NCI-H69 (cell line): ENCODE results near the gene KCNQ1.

Experiments used
- DNase-seq: peaks from one replicate; lab custom pipeline; 2025; lab: John Stamatoyannopoulos, UW

Gene KCNQ1

GRCh38 chr11:2534957-2535672 lies 90.3 kb downstream of the KCNQ1 start:
- no peak for DNase-seq

- DNase-seq, result no peak
Measured at GRCh38 chr11:2535673-2536439, 91.0 kb downstream of the KCNQ1 start.

- no peak for DNase-seq
Measured at GRCh38 chr11:2536440-2536989, 91.7 kb downstream of the KCNQ1 start.

- DNase-seq, result no peak
Measured at GRCh38 chr11:2537010-2537705, 92.3 kb downstream of the KCNQ1 start.

GRCh38 chr11:2537896-2538724 lies 93.3 kb downstream of the KCNQ1 start:
- DNase-seq, result no peak

GRCh38 chr11:2538951-2539350 lies 94.1 kb downstream of the KCNQ1 start:
- no peak for DNase-seq

DNA sequence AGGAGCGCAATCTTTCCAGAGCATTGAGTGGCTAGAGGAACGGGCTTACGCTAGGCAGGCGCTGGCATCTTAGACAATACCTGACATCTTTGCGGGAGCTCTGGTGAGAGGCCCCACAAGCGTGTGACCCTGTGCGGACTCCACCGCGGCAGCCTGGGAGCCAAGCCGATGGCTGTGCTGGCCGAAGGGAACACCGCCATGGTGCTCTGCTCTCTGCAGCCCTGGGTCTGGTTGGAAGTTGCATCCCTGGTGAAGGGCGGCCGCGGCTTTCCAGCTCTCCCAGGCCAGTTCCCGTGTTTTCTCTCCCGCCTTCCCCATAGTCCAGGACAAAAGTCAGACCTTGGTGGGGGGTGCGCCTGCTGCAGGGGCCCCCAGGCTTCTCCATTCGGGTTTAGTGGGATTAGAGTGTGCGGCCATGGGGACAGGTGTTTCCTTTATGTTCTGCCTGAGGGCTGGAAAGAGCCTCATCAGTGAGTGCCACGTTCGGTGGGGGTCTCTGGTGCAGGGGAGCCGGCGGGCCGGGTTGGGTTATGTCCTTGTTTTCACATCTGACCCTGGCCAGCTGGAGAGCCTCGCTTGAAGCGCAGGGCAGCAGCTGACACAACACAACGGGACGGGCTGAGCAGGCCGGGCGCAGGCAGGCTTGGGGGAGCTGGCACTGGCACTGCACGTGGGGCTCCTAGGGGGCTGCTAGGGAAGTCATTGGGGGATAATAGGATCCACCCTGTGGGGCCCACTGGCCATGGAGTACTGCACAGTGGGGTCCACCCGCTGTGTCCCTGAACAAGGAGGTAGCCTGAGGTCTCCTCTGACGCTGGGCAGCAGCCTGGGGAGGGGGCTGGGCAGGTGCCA lies 94.8 kb downstream of the KCNQ1 start:
- DNase-seq, result no peak

- no peak for DNase-seq
Measured at GRCh38 chr11:2540223-2540991, 95.6 kb downstream of the KCNQ1 start.

DNA sequence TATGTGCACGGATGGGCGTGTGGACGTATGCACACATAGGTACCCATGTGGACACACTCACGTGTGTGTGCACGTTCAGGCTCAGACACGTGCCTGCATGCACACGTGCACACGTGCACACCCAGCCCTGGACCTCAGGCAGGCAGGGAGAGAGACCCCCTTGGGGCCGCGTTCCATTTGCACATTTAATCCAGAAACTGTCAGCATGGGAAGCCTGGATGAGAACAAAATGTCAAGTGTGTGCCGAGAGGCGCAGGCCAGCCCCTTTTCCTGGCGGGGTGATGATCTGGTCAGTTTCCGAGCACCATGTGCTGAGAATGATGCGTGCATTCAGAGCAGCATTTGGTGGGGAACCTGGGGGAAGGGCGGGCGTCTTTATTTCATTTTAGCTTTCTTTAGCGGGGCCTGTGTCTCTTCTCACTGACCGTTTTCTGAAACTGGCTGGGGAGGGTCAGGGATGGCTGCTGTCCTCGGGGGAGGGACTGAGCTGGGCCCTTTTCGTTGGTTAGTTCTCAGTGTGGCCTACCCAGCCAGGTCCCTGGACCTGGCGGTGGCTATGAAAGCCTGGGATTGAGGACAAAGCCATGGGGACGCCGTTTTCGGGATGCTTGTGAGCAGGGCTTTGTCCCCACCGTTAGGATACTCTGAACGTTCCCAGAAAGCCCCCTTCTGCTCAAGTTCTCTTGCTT lies 96.3 kb downstream of the KCNQ1 start:
- no peak for DNase-seq

DNA sequence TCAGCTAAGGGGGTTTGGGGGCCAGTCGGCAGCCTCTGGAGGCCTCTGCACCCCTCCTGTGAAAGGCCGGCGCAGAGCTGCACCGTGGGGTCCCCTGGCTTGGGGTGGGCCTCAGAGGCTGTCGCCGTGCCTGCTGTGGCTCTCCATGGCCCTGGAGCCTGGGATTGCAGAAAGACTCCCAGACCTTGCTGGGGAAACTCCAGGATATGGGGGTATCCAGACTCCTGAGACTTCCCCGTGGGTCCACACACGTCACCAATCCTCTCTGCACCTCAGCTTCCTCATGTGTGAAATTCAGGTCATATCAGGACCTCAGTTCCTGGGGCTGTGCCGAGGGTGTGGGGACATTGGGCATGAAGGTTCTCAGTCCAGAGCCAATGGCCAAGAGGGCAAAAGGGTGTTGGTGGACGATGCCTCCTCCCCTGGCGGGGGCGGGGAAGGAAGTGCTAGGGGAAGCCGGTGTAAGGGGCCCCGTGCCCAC lies 97.1 kb downstream of the KCNQ1 start:
- DNase-seq, result no peak

- DNase-seq, result no peak
Measured at GRCh38 chr11:2542406-2542805, 97.6 kb downstream of the KCNQ1 start.

DNA sequence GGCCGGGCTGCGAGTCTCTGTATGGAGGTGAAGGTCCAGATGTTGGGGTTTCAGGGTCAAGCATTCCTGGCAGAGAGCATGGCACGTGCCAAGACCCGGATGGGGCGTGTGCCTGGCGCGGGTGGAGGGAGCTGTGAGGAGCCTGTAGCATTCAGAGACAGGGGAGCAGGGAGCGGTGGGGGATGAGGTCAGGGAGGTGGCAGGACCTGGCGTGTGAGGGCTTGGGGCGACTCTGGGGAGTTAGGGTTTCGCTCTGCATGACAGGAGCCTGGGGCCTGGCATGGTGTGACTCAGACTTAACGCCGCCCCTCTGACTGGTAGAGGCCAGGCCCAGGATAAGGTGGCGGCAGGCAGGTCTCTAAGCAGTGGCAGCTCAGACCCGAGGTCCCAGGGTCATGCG lies 103.0 kb downstream of the KCNQ1 start:
- DNase-seq, result no peak

DNA sequence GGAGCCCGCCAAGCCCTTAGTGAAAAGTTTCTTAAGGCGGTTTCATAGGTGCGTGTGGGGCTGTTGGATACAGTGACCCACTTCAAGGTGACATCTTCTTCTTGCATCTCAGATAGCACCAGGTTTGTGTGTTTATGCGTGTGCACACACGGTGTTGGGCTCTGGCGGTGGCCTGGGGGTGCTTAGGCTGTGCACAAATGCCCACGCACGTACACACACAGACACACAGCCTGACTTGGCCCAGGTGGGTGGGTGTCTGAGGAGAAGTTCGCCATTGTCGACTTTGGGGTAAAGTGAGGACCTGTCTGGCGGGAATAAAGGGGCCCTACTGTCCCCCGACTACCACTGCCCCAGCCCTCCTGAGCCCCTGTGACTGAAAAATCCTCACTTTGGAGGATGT lies 103.8 kb downstream of the KCNQ1 start:
- no peak for DNase-seq

DNA sequence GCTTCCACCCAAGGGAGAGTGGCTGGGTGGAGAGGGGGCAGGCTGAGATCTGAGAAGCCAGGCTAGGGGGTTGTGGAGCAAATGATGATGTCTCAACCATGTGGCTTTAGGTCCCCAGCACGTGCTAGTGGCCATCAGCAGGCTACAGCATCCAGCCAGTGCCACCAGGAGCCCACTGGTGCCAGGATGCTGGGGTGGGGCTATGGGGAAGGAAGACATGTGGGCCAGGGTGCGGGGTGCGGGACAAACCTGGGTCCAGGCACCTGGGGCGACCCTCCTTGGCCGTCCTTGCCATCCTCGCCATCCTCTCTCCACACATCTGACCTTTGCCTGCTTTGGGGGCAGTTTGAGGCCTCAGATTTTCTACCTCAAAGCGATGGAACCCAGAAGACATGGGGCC lies 104.3 kb downstream of the KCNQ1 start:
- DNase-seq, result no peak

GRCh38 chr11:2549491-2549875 lies 104.7 kb downstream of the KCNQ1 start:
- DNase-seq, result no peak

GRCh38 chr11:2549876-2550605 lies 105.2 kb downstream of the KCNQ1 start:
- DNase-seq, result no peak

DNA sequence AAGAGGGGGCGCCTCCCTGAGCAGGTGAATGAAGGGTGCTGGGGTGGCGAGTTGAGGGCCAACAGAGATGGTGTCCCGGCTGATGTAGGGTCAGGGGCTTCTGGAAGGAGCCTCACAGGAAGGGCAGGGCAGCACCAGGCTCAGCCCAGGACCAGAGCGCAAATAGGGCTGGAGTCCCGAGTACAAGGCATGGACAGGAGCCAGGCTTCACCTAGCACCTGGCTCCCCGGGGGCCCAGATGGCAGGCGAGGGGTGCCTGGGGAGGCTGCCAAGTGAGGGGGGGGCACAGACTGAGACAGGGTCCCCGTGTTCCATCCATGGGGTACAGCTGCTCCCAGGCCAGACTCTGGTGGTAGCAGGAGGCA lies 105.8 kb downstream of the KCNQ1 start:
- DNase-seq, result no peak

- DNase-seq, result no peak
Measured at GRCh38 chr11:2551131-2551530, 106.3 kb downstream of the KCNQ1 start.

DNA sequence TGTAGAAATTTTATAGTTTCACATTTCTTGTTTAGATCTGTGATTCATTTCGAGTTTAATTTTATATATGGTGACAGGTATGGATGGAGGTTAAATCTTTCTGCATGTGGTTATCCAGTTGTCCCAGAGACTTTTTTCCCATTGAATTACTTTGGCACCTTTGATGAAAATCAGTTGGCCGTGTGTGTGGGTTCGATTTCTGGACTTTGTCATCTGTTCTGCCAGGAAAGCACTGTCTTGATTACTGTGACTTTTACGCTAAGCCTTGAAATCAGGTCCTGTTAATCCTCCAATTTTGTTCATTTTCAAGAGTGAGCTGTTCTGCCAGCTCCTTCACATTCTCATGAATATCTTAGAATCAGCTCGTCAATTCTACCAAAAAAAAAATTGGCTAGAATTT lies 107.4 kb downstream of the KCNQ1 start:
- DNase-seq, result no peak
